ENCODE results near the gene REM2. TPM values are rescaled to one million over a fixed set of nuclear protein-coding genes. Genes with fewer than 3 reads are reported as not detected.

REM2 gene
- polyA plus RNA-seq, 1 of the 3 experiments (the other 2 are of a cell fraction), result 0.26 TPM

- TF ChIP-seq ELF1 (IDR thresholded peaks at IDR 0.05), result no peak
- TF ChIP-seq RFX5 (IDR thresholded peaks at IDR 0.05; ENCODE audit: low read length), result no peak
- TF ChIP-seq RXRA (IDR thresholded peaks at IDR 0.05; ENCODE audit: borderline replicate concordance, low read depth), result no peak
- TF ChIP-seq GATA2 (CRISPR knock-in tag; IDR thresholded peaks at IDR 0.05), result peak; percentile 83
- no peak for TF ChIP-seq FOXM1 (IDR thresholded peaks at IDR 0.05; ENCODE audit: low read depth)
- no peak for TF ChIP-seq EZH2phosphoT487 (IDR thresholded peaks at IDR 0.05; ENCODE audit: borderline replicate concordance, low read depth)
- TF ChIP-seq USF2 (IDR thresholded peaks at IDR 0.05; ENCODE audit: borderline replicate concordance, low read depth, low read length), result no peak
- TF ChIP-seq RCOR1 (IDR thresholded peaks at IDR 0.05; ENCODE audit: low read length), result 0 out of 2 replicates have a peak, but pooled peaks have one; percentile 5
- no peak for TF ChIP-seq FOSL2 (IDR thresholded peaks at IDR 0.05; ENCODE audit: borderline replicate concordance, low read depth)
- TF ChIP-seq TEAD4 (IDR thresholded peaks at IDR 0.05; ENCODE audit: borderline replicate concordance, insufficient read depth), result no peak
- TF ChIP-seq NFIC (IDR thresholded peaks at IDR 0.05; ENCODE audit: borderline replicate concordance), result peak; percentile 18; the same call in 1 of the 2 replicates
- TF ChIP-seq REST (IDR thresholded peaks at IDR 0.05; ENCODE audit: low read depth, low read length), result no peak
- no peak for TF ChIP-seq NRF1 (IDR thresholded peaks at IDR 0.05; ENCODE audit: low read depth, low read length)
- no peak for TF ChIP-seq JUND (IDR thresholded peaks at IDR 0.05)
- no peak for TF ChIP-seq MXI1 (IDR thresholded peaks at IDR 0.05; ENCODE audit: low read depth, low read length)
- no peak for TF ChIP-seq TCF12 (IDR thresholded peaks at IDR 0.05)
Measured at GRCh38 chr14:22848351-22849164, 34.5 kb upstream of the REM2 start (continued).
